K562 (cell line): ENCODE results near the gene MFAP3. TPM values are rescaled to one million over a fixed set of nuclear protein-coding genes. Genes with fewer than 3 reads are reported as not detected.

Experiments used
- ATAC-seq: fragments of 200-7000 bp; cut with Tn5 transposase; 3 replicates; pipeline ENCODE4 v1.9.1; 2020; ENCODE audit warnings: moderate library complexity
- BruUV-seq: library from RNA; stranded (reverse); fragments of 400-500 nt; replicated peaks from 2 replicates; lab custom pipeline; 2021; lab: Mats Ljungman, UMichigan
- CTCF ChIA-PET: fragments of 300-600 bp; formaldehyde crosslinking; extraction: SDS; loops from one replicate; lab custom pipeline; 2021; ENCODE audit warnings: low intra/inter-chr PET ratio; lab: Yijun Ruan, JAX
- POLR2A ChIA-PET: fragments of 300-600, 350-650 bp; sonication (Branson Sonifier 250); formaldehyde crosslinking; extraction: SDS; loops from one replicate; lab custom pipeline; 2021; ENCODE audit warnings: antibody characterized with exemption, inconsistent platforms; lab: Yijun Ruan, JAX
- DNase-seq, 4 experiments: peaks; one replicate each; pipeline versions ENCODE4 v3.0.0 to v3.0.0-alpha.2; 2011 to 2018; ENCODE audit warnings: low spot score in 3 of 4, mixed read lengths in 3 of 4; ENCODE audit errors: extremely low read depth in 1 of 4
- FAIRE-seq: peaks from 2 replicates; lab custom pipeline; 2011; peaks lifted over from hg19 to GRCh38; lab: Jason Lieb, UNC
- H2AFZ ChIP-seq: 2 replicates; pipeline ENCODE4 v1.6.0; 2011; ENCODE audit warnings: low read depth, low read length, control low read depth, inconsistent platforms
- H3K27ac ChIP-seq: fragments of 200-600 bp; 3 replicates; pipeline ENCODE4 v1.8.0; 2011; ENCODE audit warnings: low read depth, mild to moderate bottlenecking, control low read depth, inconsistent platforms, low read length, moderate library complexity, mixed read lengths; ENCODE audit errors: extremely low read depth
- H3K27me3 ChIP-seq, 2 experiments: fragments of 300-600 bp in 1 of 2; 2 replicates in 1 of 2; 3 replicates in 1 of 2; pipeline versions ENCODE4 v1.6.0 to v1.8.0; 2011; ENCODE audit warnings: inconsistent platforms in 2 of 2, low read length in 2 of 2, mild to moderate bottlenecking in 1 of 2, mixed read lengths in 1 of 2, moderate library complexity in 1 of 2; ENCODE audit not compliant: control insufficient read depth in 2 of 2, insufficient read depth in 2 of 2
- H3K36me3 ChIP-seq: fragments of 300-600 bp; 3 replicates; pipeline ENCODE4 v1.8.0; 2011; ENCODE audit warnings: mild to moderate bottlenecking, low read length, inconsistent platforms; ENCODE audit not compliant: control insufficient read depth, insufficient read depth
- H3K4me1 ChIP-seq, 2 experiments: fragments of 200-600 bp in 1 of 2; replicated peaks in 1 of 2; 2 replicates in 1 of 2; 3 replicates in 1 of 2; pipeline versions ENCODE4 v1.5.1 to v1.8.0; 2011; ENCODE audit warnings: inconsistent platforms in 2 of 2, low read length in 2 of 2, mild to moderate bottlenecking in 1 of 2, mixed read lengths in 1 of 2, moderate library complexity in 1 of 2; ENCODE audit not compliant: control insufficient read depth in 2 of 2, insufficient read depth in 2 of 2
- H3K4me2 ChIP-seq: 2 replicates; pipeline ENCODE4 v1.6.1; 2011; ENCODE audit warnings: low read length, control low read depth, inconsistent platforms, mixed read lengths; ENCODE audit not compliant: insufficient read depth
- H3K4me3 ChIP-seq: fragments of 200-600 bp; sonication (generic), shearing (Covaris generic); 2 replicates; pipeline ENCODE4 v1.5.1; 2016; ENCODE audit warnings: control low read depth, inconsistent platforms
- H3K79me2 ChIP-seq: fragments of 200-600 bp; 3 replicates; pipeline ENCODE4 v1.8.0; 2011; ENCODE audit warnings: low read length, inconsistent platforms; ENCODE audit not compliant: control insufficient read depth, insufficient read depth
- H3K9ac ChIP-seq, 2 experiments: 2 replicates each; pipeline versions ENCODE4 v1.6.0 to v1.6.1; 2011; ENCODE audit warnings: low read depth in 2 of 2, low read length in 2 of 2, control low read depth in 1 of 2, inconsistent platforms in 1 of 2, mild to moderate bottlenecking in 1 of 2, mixed read lengths in 1 of 2; ENCODE audit not compliant: insufficient read depth in 1 of 2
- H3K9me1 ChIP-seq: one replicate; pipeline ENCODE4 v1.6.0; 2011; ENCODE audit warnings: inconsistent platforms, mild to moderate bottlenecking, low read length, moderate library complexity; ENCODE audit not compliant: control insufficient read depth, insufficient read depth
- H3K9me3 ChIP-seq: replicated peaks from 2 replicates; pipeline ENCODE4 v1.5.1; 2011; ENCODE audit warnings: low read depth, low read length, inconsistent platforms; ENCODE audit not compliant: control insufficient read depth, insufficient read depth
- H4K20me1 ChIP-seq: replicated peaks from 2 replicates; pipeline ENCODE4 v1.6.1; 2011; ENCODE audit warnings: low read length, inconsistent platforms, mixed read lengths; ENCODE audit not compliant: control insufficient read depth, insufficient read depth
- MLLT1 ChIP-seq, 2 experiments: fragments of 450-650 bp; IDR thresholded peaks; 2 replicates each; pipeline ENCODE4 v1.6.1; 2016
- MNT ChIP-seq, 2 experiments: fragments of 450-650 bp; conservative IDR thresholded peaks; 2 replicates each; pipeline ENCODE4 v1.6.1; 2017; ENCODE audit warnings: mild to moderate bottlenecking in 2 of 2, moderate library complexity in 2 of 2
- NCOA6 ChIP-seq: fragments of 450-650 bp; IDR thresholded peaks from 2 replicates; pipeline ENCODE4 v1.6.1; 2017; ENCODE audit warnings: mild to moderate bottlenecking
- PBX2 ChIP-seq, 2 experiments: IDR thresholded peaks in 1 of 2; conservative IDR thresholded peaks in 1 of 2; 2 replicates each; pipeline ENCODE4 v1.6.1; 2016; ENCODE audit warnings: low read depth in 2 of 2, mild to moderate bottlenecking in 1 of 2, missing compliant biosample characterization in 1 of 2, missing genetic modification characterization in 1 of 2, moderate library complexity in 1 of 2
- RAD51 ChIP-seq: fragments of 450-650 bp; IDR thresholded peaks from 2 replicates; pipeline ENCODE4 v1.7.1; 2016; ENCODE audit warnings: low read depth, mild to moderate bottlenecking, borderline replicate concordance
- SIN3A ChIP-seq, 2 experiments: fragments of 150-350 bp in 1 of 2; IDR thresholded peaks; 2 replicates each; pipeline ENCODE4 v1.6.1; 2011 to 2016; ENCODE audit warnings: borderline replicate concordance in 2 of 2, low read depth in 2 of 2, low read length in 2 of 2, mild to moderate bottlenecking in 2 of 2, moderate library complexity in 2 of 2; ENCODE audit not compliant: control insufficient read depth in 1 of 2
- SMAD4 ChIP-seq: fragments of 250-450 bp; sonication (Bioruptor Pico); conservative IDR thresholded peaks from 2 replicates; pipeline ENCODE4 v1.8.0; 2021; ENCODE audit warnings: inconsistent platforms, mild to moderate bottlenecking, moderate library complexity
- SMARCE1 ChIP-seq: fragments of 450-650 bp; IDR thresholded peaks from 2 replicates; pipeline ENCODE4 v1.7.1; 2016; ENCODE audit warnings: mild to moderate bottlenecking
- SPI1 ChIP-seq: IDR thresholded peaks from 2 replicates; pipeline ENCODE4 v1.6.1; 2011; ENCODE audit warnings: low read depth, low read length, control low read depth, borderline replicate concordance
- SRSF3 ChIP-seq: fragments of 200-400 bp; formaldehyde crosslinking; IDR thresholded peaks from 2 replicates; pipeline ENCODE4 v1.6.1; 2016; ENCODE audit warnings: mild to moderate bottlenecking, low read length, moderate library complexity; ENCODE audit not compliant: insufficient read depth
- ZBTB7A ChIP-seq: IDR thresholded peaks from 2 replicates; pipeline ENCODE4 v1.6.1; 2011; ENCODE audit warnings: low read depth, mild to moderate bottlenecking, low read length, moderate library complexity, borderline replicate concordance; ENCODE audit not compliant: control insufficient read depth
- ZNF174 ChIP-seq: fragments of 250-450 bp; sonication (Bioruptor Pico); IDR thresholded peaks from 2 replicates; pipeline ENCODE4 v1.4.0; 2020; ENCODE audit warnings: mild to moderate bottlenecking
- ZNF184 ChIP-seq: sonication (generic); formaldehyde crosslinking; IDR thresholded peaks from 2 replicates; pipeline ENCODE4 v1.5.0; 2020; ENCODE audit warnings: missing genetic modification reagents
- ZNF263 ChIP-seq: sonication (generic); formaldehyde crosslinking; IDR thresholded peaks from 2 replicates; pipeline ENCODE4 v1.8.0; 2022; ENCODE audit warnings: mild to moderate bottlenecking, missing genetic modification reagents, borderline replicate concordance
- WGBS: fragments of 100-300 bp; shearing (Covaris generic); methylation state at CpG from one replicate; pipeline ENCODE4 v1.1.6; 2016; ENCODE audit warnings: low coverage, mixed read lengths; ENCODE audit not compliant: insufficient coverage; ENCODE audit errors: missing lambda C conversion rate; 5-methylcytosine and 5-hydroxymethylcytosine counted together
- in situ Hi-C: fragments of 300-500 bp; cut with MboI; formaldehyde crosslinking; loops from 4 replicates; pipeline ENCODE4 v1.15.0; 2018; ENCODE audit warnings: inconsistent platforms, mixed read lengths
- intact Hi-C: fragments of 100-400 bp; cut with micrococcal nuclease; formaldehyde crosslinking; loops from 2 replicates; pipeline ENCODE4 v1.14.2; 2022
- polyA plus RNA-seq, 8 experiments: library from polyadenylated mRNA; depleted of rRNA in 4 of 8; stranded (reverse) in 5 of 8; unstranded in 3 of 8; fragments of >200 nt; fragmentation: Nextera tagmentation in 2 of 8; fragmentation: Illumina TruSeq in 1 of 8; extraction: Ambion mirVana in 2 of 8; extraction: Trizol in 1 of 8; gene quantifications; 2 replicates each; pipeline versions ENCODE4 v1.2.1 to v1.2.3, GENCODE V29; 2011 to 2014; ENCODE audit warnings: inconsistent platforms in 1 of 8, missing spikeins in 1 of 8
- total RNA-seq, 7 experiments: library from RNA; depleted of rRNA in 6 of 7; stranded (reverse); fragments of >200 nt in 6 of 7; fragmentation: Illumina TruSeq in 2 of 7; extraction: Trizol in 2 of 7; gene quantifications; 2 replicates each; pipeline versions ENCODE4 v1.2.1 to v1.2.3, GENCODE V29; 2011 to 2021; ENCODE audit warnings: low replicate concordance in 1 of 7

The MFAP3 gene
- total and polyA plus RNA-seq, 9 of the 15 experiments (the other 6 are each of a cell fraction or from before 2014, with no cell fraction given): 9.5 to 39.1 (median 20.7) TPM

GRCh38 chr5:154038261-154038706 is 483 bp upstream of the MFAP3 start:
- Histone ChIP-seq H3K4me1 (0 out of 5 replicates have a peak, but pooled peaks cover 0 to 4% of the 10 kb centered on the region in 2 experiments), H2AFZ (peak overlapping the region; percentile 99), H3K9me3 (no peaks in the 10 kb centered on the region), H3K4me2 (peak overlapping the region; percentile 97), H3K4me3 (peak overlapping the region; percentile 87), H3K9ac (peak overlapping the region; percentile 88 to 98), H3K79me2 (peaks cover 46% of the 10 kb centered on the region), H3K27me3 (no peaks in the 10 kb centered on the region), H3K36me3 (0 out of 3 replicates have a peak, but pooled peaks cover 4% of the 10 kb centered on the region), H3K27ac (peak overlapping the region; percentile 88), H3K9me1 (no peaks in the 10 kb centered on the region), H4K20me1 (no peaks in the 10 kb centered on the region)
- 2% methylated on average over 22 of the region's 22 CpGs for WGBS
- TSS peak; percentile 82 for BruUV-seq
- DNase-seq (peak; percentile 60 to 69 (median 68)), ATAC-seq (peak; percentile 74), FAIRE-seq (no peak)
- in situ Hi-C loops (no loop called here), intact Hi-C loops (loop anchor here (2.0 kb wide), 1 partner anchor 53 kb away; no protein-coding TSS in a partner anchor)
- CTCF ChIA-PET: interaction anchor here (0.7 kb wide), 1 partner anchor 604 kb away, joined by 3 read pairs; no protein-coding TSS in a partner anchor
- POLR2A ChIA-PET: interaction anchor here (0.7 to 1.7 kb wide), 15 partner anchors 9 to 722 kb away, joined by 3 to 16 read pairs (median 4); no protein-coding TSS in a partner anchor
- no peak for TF ChIP-seq PBX2 (CRISPR knock-in tag; IDR thresholded peaks at IDR 0.05; ENCODE audit: low read depth)
- peak; percentile 18; the same call in 1 of the 2 replicates for TF ChIP-seq PBX2 (tag; conservative IDR thresholded peaks at IDR 0.05; ENCODE audit: low read depth)
- peak in 1 of 2 experiments; percentile 62; a peak in 2 of 4 replicates for TF ChIP-seq SIN3A (IDR thresholded peaks at IDR 0.05; ENCODE audit: borderline replicate concordance in 2 of 2, control insufficient read depth in 1 of 2, low read depth in 2 of 2, low read length in 2 of 2)
- TF ChIP-seq ZBTB7A: no peak
- TF ChIP-seq ZNF263 (CRISPR knock-in tag): peak; percentile 5; the same call in 1 of the 2 replicates
- peak; percentile 61; the same call in 1 of the 2 replicates for TF ChIP-seq SPI1
- TF ChIP-seq SMARCE1: peak; percentile 48; the same call in 1 of the 2 replicates
- 0 out of 2 replicates have a peak, but pooled peaks have one; percentile 5 for TF ChIP-seq RAD51
- TF ChIP-seq NCOA6: 0 out of 2 replicates have a peak, but pooled peaks have one; percentile 58
- no peak for TF ChIP-seq ZNF184 (CRISPR knock-in tag)
- TF ChIP-seq MNT (conservative IDR thresholded peaks at IDR 0.05): no peak
- TF ChIP-seq SMAD4: peak; percentile 12; the same call in 1 of the 2 replicates
- TF ChIP-seq ZNF174: 0 out of 2 replicates have a peak, but pooled peaks have one; percentile 42
- TF ChIP-seq SRSF3: no peak
- 0 out of 4 replicates have a peak, but pooled peaks of 1 of the 2 experiments have one; percentile 47 for TF ChIP-seq MLLT1 (IDR thresholded peaks at IDR 0.05)
